C4-2B (cell line): ENCODE measurements around the gene IL1RAPL2.

Experiments
- ZFX ChIP-seq: fragments of 450-650 bp; IDR thresholded peaks from 2 replicates; pipeline ENCODE4 v1.6.1; 2017
- TF ChIP-seq, protein P1 (sequence below): fragments of 450-650 bp; conservative IDR thresholded peaks from 2 replicates; pipeline ENCODE4 v1.5.1; 2017; ENCODE audit warnings: mild to moderate bottlenecking

DNA sequence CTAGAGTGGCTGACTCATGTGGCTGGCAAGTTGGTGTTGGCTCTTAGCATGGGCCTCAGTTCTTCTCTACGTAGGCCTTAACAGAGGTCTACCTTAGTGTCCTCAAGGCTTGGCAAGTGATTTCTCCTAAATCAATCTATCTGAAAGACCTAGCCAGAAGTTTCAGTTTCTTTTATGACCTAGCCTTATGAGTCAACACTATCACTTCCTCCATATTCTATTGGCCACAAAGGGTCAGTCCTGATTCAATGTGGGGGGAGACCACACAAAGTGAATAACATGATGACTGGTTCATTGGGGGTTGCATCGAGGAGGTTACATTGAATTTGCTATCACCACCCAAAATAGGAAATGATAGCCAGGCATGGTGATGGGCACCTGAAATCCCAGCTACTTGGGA is 1250.5 kb downstream of the IL1RAPL2 start:
- TF ChIP-seq, protein P1, sequence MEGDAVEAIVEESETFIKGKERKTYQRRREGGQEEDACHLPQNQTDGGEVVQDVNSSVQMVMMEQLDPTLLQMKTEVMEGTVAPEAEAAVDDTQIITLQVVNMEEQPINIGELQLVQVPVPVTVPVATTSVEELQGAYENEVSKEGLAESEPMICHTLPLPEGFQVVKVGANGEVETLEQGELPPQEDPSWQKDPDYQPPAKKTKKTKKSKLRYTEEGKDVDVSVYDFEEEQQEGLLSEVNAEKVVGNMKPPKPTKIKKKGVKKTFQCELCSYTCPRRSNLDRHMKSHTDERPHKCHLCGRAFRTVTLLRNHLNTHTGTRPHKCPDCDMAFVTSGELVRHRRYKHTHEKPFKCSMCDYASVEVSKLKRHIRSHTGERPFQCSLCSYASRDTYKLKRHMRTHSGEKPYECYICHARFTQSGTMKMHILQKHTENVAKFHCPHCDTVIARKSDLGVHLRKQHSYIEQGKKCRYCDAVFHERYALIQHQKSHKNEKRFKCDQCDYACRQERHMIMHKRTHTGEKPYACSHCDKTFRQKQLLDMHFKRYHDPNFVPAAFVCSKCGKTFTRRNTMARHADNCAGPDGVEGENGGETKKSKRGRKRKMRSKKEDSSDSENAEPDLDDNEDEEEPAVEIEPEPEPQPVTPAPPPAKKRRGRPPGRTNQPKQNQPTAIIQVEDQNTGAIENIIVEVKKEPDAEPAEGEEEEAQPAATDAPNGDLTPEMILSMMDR, result no peak
- TF ChIP-seq ZFX, result no peak
